ENCODE results near the gene FBLIM1.

GRCh38 chr1:15758953-15759661, 512 bp downstream of the FBLIM1 start:
- TF ChIP-seq CTCF (IDR thresholded peaks at IDR 0.05) (no peak), POLR2A (IDR thresholded peaks at IDR 0.05) (peak in 2 of 3 donors; percentile 22 to 37)
